HepG2 (cell line): ENCODE measurements around the gene RNF14. TPM values are rescaled to one million over a fixed set of nuclear protein-coding genes. Genes with fewer than 3 reads are reported as not detected.

Experiments used
- ATAC-seq: fragments of 200-7000 bp; cut with Tn5 transposase; 3 replicates; pipeline ENCODE4 v1.9.1; 2020; ENCODE audit warnings: mild to moderate bottlenecking, moderate library complexity
- BruUV-seq: library from RNA; stranded (reverse); fragments of 400-500 nt; replicated peaks from 2 replicates; lab custom pipeline; 2021; lab: Mats Ljungman, UMichigan
- CTCF ChIA-PET: fragments of 300-600 bp; formaldehyde crosslinking; extraction: SDS; loops from one replicate; lab custom pipeline; 2021; ENCODE audit warnings: low total read pairs, inconsistent platforms, low intra/inter-chr PET ratio; lab: Yijun Ruan, JAX
- POLR2A ChIA-PET: fragments of 350-600 bp; sonication (Branson Sonifier 250); formaldehyde crosslinking; loops from one replicate; lab custom pipeline; 2020; ENCODE audit warnings: antibody characterized with exemption, inconsistent platforms; lab: Yijun Ruan, JAX
- DNase-seq: peaks from one replicate; pipeline ENCODE4 v3.0.0-alpha.2; 2015; ENCODE audit warnings: low spot score
- FAIRE-seq: peaks from 3 replicates; lab custom pipeline; 2011; peaks lifted over from hg19 to GRCh38; lab: Jason Lieb, UNC
- H2AFZ ChIP-seq: one replicate; pipeline ENCODE4 v1.6.1; 2011; ENCODE audit warnings: low read length, inconsistent platforms
- H3K27ac ChIP-seq: fragments of 300-600 bp; 3 replicates; pipeline ENCODE4 v1.8.0; 2011; ENCODE audit warnings: mixed run types, mild to moderate bottlenecking, mixed read lengths, low read length, inconsistent platforms; ENCODE audit not compliant: insufficient read depth; ENCODE audit errors: extremely low read length
- H3K27me3 ChIP-seq, 2 experiments: fragments of 200-600 bp in 1 of 2; 2 replicates in 1 of 2; 3 replicates in 1 of 2; pipeline versions ENCODE4 v1.6.0 to v1.8.0; 2011; ENCODE audit warnings: low read length in 2 of 2, mild to moderate bottlenecking in 2 of 2, moderate library complexity in 2 of 2, inconsistent platforms in 1 of 2; ENCODE audit not compliant: insufficient read depth in 2 of 2, control insufficient read depth in 1 of 2
- H3K36me3 ChIP-seq, 2 experiments: fragments of 200-600 bp in 1 of 2; replicated peaks in 1 of 2; 2 replicates in 1 of 2; 3 replicates in 1 of 2; pipeline versions ENCODE4 v1.5.1 to v1.8.0; 2011; ENCODE audit warnings: low read length in 2 of 2, inconsistent platforms in 1 of 2; ENCODE audit not compliant: insufficient read depth in 2 of 2, control insufficient read depth in 1 of 2
- H3K4me1 ChIP-seq: 2 replicates; pipeline ENCODE4 v1.5.1; 2012; ENCODE audit warnings: low read length, inconsistent platforms; ENCODE audit not compliant: insufficient read depth
- H3K4me2 ChIP-seq: 2 replicates; pipeline ENCODE4 v1.6.0; 2011; ENCODE audit warnings: low read depth, low read length, inconsistent platforms
- H3K4me3 ChIP-seq, 3 experiments: fragments of 200-600 bp in 1 of 3; sonication (generic), shearing (Covaris generic) in 1 of 3; replicated peaks in 1 of 3; 2 replicates each; pipeline ENCODE4 v1.5.1; 2011 to 2016; ENCODE audit warnings: low read length in 3 of 3, inconsistent platforms in 2 of 3, low read depth in 2 of 3, mild to moderate bottlenecking in 2 of 3, control low read depth in 1 of 3, mixed read lengths in 1 of 3; ENCODE audit not compliant: insufficient read depth in 1 of 3
- H3K79me2 ChIP-seq: one replicate; pipeline ENCODE4 v1.6.1; 2011; ENCODE audit warnings: low read length, inconsistent platforms; ENCODE audit not compliant: insufficient read depth
- H3K9ac ChIP-seq: 2 replicates; pipeline ENCODE4 v1.6.0; 2011; ENCODE audit warnings: mild to moderate bottlenecking, low read depth, low read length, inconsistent platforms; ENCODE audit not compliant: insufficient read depth
- H3K9me3 ChIP-seq: 2 replicates; pipeline ENCODE4 v1.5.1; 2012; ENCODE audit warnings: mild to moderate bottlenecking, low read length
- H4K20me1 ChIP-seq: 2 replicates; pipeline ENCODE4 v1.6.0; 2011; ENCODE audit warnings: inconsistent platforms, mild to moderate bottlenecking, low read length, moderate library complexity; ENCODE audit not compliant: insufficient read depth
- CBX1 ChIP-seq: IDR thresholded peaks from one replicate; pipeline ENCODE4 v1.6.1; 2016; ENCODE audit warnings: antibody characterized with exemption, low read depth
- RCOR2 ChIP-seq: IDR thresholded peaks from 2 replicates; pipeline ENCODE4 v1.6.1; 2016; ENCODE audit warnings: missing biosample characterization, missing genetic modification reagents
- RXRB ChIP-seq: IDR thresholded peaks from 2 replicates; pipeline ENCODE4 v1.6.1; 2016; ENCODE audit warnings: borderline replicate concordance, missing genetic modification reagents, missing compliant biosample characterization
- STAG1 ChIP-seq: sonication (generic); formaldehyde crosslinking; IDR thresholded peaks from 2 replicates; pipeline ENCODE4 v1.4.0; 2020; ENCODE audit warnings: missing genetic modification reagents
- TEAD2 ChIP-seq: sonication (generic); formaldehyde crosslinking; IDR thresholded peaks from 2 replicates; pipeline ENCODE4 v1.9.0; 2021; ENCODE audit warnings: missing genetic modification reagents
- ZBTB46 ChIP-seq: sonication (generic); formaldehyde crosslinking; IDR thresholded peaks from 2 replicates; pipeline ENCODE4 v1.4.0; 2020; ENCODE audit warnings: mild to moderate bottlenecking, missing genetic modification reagents, borderline replicate concordance
- ZFP37 ChIP-seq: sonication (generic); formaldehyde crosslinking; IDR thresholded peaks from 2 replicates; pipeline ENCODE4 v1.4.0; 2020; ENCODE audit warnings: missing genetic modification reagents, borderline replicate concordance
- ZFY ChIP-seq: sonication (generic); formaldehyde crosslinking; IDR thresholded peaks from 2 replicates; pipeline ENCODE4 v1.4.0; 2020; ENCODE audit warnings: missing genetic modification reagents
- ZMAT5 ChIP-seq: sonication (generic); formaldehyde crosslinking; IDR thresholded peaks from 2 replicates; pipeline ENCODE4 v1.5.0; 2020; ENCODE audit warnings: mild to moderate bottlenecking, low read depth, missing genetic modification reagents, borderline replicate concordance
- ZNF260 ChIP-seq: sonication (generic); formaldehyde crosslinking; IDR thresholded peaks from 2 replicates; pipeline ENCODE4 v1.4.0; 2020; ENCODE audit warnings: missing genetic modification reagents, low read depth, mild to moderate bottlenecking, borderline replicate concordance
- ZNF7 ChIP-seq: IDR thresholded peaks from 2 replicates; pipeline ENCODE4 v1.6.1; 2016; ENCODE audit warnings: missing biosample characterization, missing genetic modification reagents
- ZNF816 ChIP-seq: sonication (generic); formaldehyde crosslinking; IDR thresholded peaks from 2 replicates; pipeline ENCODE4 v1.8.0; 2022; ENCODE audit warnings: missing genetic modification reagents, mild to moderate bottlenecking, borderline replicate concordance
- ZSCAN20 ChIP-seq: sonication (generic); formaldehyde crosslinking; IDR thresholded peaks from 2 replicates; pipeline ENCODE4 v1.4.0; 2020; ENCODE audit warnings: missing genetic modification reagents, mild to moderate bottlenecking, borderline replicate concordance
- WGBS: methylation state at CpG from one replicate; pipeline ENCODE4 v1.1.6; 2017; ENCODE audit warnings: low lambda C conversion rate; 5-methylcytosine and 5-hydroxymethylcytosine counted together
- in situ Hi-C: cut with HindIII; loops from 2 replicates; pipeline ENCODE4 v1.10.0; 2017; ENCODE audit warnings: low pct_unique_long_range_greater_than_20kb; ENCODE audit not compliant: extremely low pct_ligation_motif_present
- intact Hi-C: fragments of 100-400 bp; cut with micrococcal nuclease; formaldehyde crosslinking; loops from one replicate; pipeline ENCODE4 v1.10.0; 2022; ENCODE audit not compliant: unreplicated experiment
- polyA plus RNA-seq, 8 experiments: library from polyadenylated mRNA; depleted of rRNA in 3 of 8; stranded (reverse) in 7 of 8; unstranded in 1 of 8; fragments of >200 nt; fragmentation: Illumina TruSeq in 4 of 8; extraction: Trizol in 4 of 8; gene quantifications; 2 replicates each; pipeline versions ENCODE4 v1.2.1 to v1.2.3, GENCODE V29; 2011 to 2016; ENCODE audit warnings: low read depth in 4 of 8, missing spikeins in 1 of 8, mixed read lengths in 1 of 8; ENCODE audit not compliant: insufficient read depth in 1 of 8
- total RNA-seq, 5 experiments: library from RNA; depleted of rRNA; stranded (reverse); fragments of >200 nt; fragmentation: Illumina TruSeq; extraction: Trizol; gene quantifications; 2 replicates each; pipeline ENCODE4 v1.2.3, GENCODE V29; 2016; ENCODE audit warnings: low read depth in 1 of 5
- TF ChIP-seq, protein P1 (sequence below): sonication (generic); formaldehyde crosslinking; IDR thresholded peaks from 2 replicates; pipeline ENCODE4 v1.8.0; 2022; ENCODE audit warnings: mild to moderate bottlenecking, missing genetic modification reagents; ENCODE audit not compliant: insufficient replicate concordance

RNF14 gene
- total and polyA plus RNA-seq, 2 of the 13 experiments (the other 11 are each of a cell fraction or from before 2014, with no cell fraction given): 11.3 to 28.1 TPM

GRCh38 chr5:141947316-141947715 is 21.6 kb upstream of the RNF14 start:
- FAIRE-seq (no peak), DNase-seq (no peak), ATAC-seq (no peak)
- Histone ChIP-seq H3K4me1 (peaks cover 12% of the 10 kb centered on the region), H3K4me2 (no peak overlapping the region), H2AFZ (no peak overlapping the region), H3K4me3 (no peak overlapping the region), H3K79me2 (no peaks in the 10 kb centered on the region), H4K20me1 (no peaks in the 10 kb centered on the region), H3K36me3 (no peaks in the 10 kb centered on the region), H3K9me3 (no peaks in the 10 kb centered on the region), H3K27me3 (no peaks in the 10 kb centered on the region), H3K9ac (no peak overlapping the region), H3K27ac (no peak overlapping the region)
- intact Hi-C loops: no loop called here
- in situ Hi-C loops: no loop called here
- no peak for TF ChIP-seq ZNF816
- TF ChIP-seq, protein P1, sequence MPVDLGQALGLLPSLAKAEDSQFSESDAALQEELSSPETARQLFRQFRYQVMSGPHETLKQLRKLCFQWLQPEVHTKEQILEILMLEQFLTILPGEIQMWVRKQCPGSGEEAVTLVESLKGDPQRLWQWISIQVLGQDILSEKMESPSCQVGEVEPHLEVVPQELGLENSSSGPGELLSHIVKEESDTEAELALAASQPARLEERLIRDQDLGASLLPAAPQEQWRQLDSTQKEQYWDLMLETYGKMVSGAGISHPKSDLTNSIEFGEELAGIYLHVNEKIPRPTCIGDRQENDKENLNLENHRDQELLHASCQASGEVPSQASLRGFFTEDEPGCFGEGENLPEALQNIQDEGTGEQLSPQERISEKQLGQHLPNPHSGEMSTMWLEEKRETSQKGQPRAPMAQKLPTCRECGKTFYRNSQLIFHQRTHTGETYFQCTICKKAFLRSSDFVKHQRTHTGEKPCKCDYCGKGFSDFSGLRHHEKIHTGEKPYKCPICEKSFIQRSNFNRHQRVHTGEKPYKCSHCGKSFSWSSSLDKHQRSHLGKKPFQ (CRISPR knock-in tag): no peak
- no peak for TF ChIP-seq STAG1 (CRISPR knock-in tag)
- no peak for TF ChIP-seq ZFP37 (CRISPR knock-in tag)
- no peak for TF ChIP-seq ZMAT5
- TF ChIP-seq ZSCAN20 (CRISPR knock-in tag): no peak
- no peak for TF ChIP-seq TEAD2
- TF ChIP-seq CBX1: no peak
- no peak for TF ChIP-seq ZNF260 (CRISPR knock-in tag)
- TF ChIP-seq ZBTB46: no peak
- no peak for TF ChIP-seq RXRB (CRISPR knock-in tag)
- no peak for TF ChIP-seq ZNF7 (CRISPR knock-in tag)
- TF ChIP-seq ZFY (CRISPR knock-in tag): no peak
- TF ChIP-seq RCOR2 (CRISPR knock-in tag): no peak
- WGBS: 53% methylated on average over 4 of the region's 4 CpGs
- BruUV-seq: no TSS peak
- ChIA-PET POLR2A (no interaction called here), CTCF (no interaction called here)
